Measurements from ENCODE around the gene ZNF436. TPM values are rescaled to one million over a fixed set of nuclear protein-coding genes. Genes with fewer than 3 reads are reported as not detected.
A peak's percentile ranks its signal among the peaks of the same experiment; 100 is the strongest.

Gene ZNF436
- total and polyA plus RNA-seq, 9 of the 15 experiments (the other 6 are each of a cell fraction or from before 2014, with no cell fraction given) = 2.1 to 11.3 (median 6.8) TPM

GRCh38 chr1:23368562-23369334, 888 bp downstream of the ZNF436 start (continued):
- TF ChIP-seq MEF2D (tag; conservative IDR thresholded peaks at IDR 0.05; ENCODE audit: low read depth) (no peak), MCM3 (IDR thresholded peaks at IDR 0.05) (no peak), PPARD (CRISPR knock-in tag; IDR thresholded peaks at IDR 0.05) (no peak), THAP12 (CRISPR knock-in tag; IDR thresholded peaks at IDR 0.05) (peak; percentile 64; the same call in 1 of the 2 replicates), SPI1 (IDR thresholded peaks at IDR 0.05; ENCODE audit: borderline replicate concordance, low read depth, low read length) (no peak), TAF7 (tag; IDR thresholded peaks at IDR 0.05) (peak; percentile 6; the same call in 1 of the 2 replicates), IRF9 (tag; IDR thresholded peaks at IDR 0.05) (no peak), ZBTB12 (CRISPR knock-in tag; IDR thresholded peaks at IDR 0.05) (peak; percentile 94), ETV1 (tag; conservative IDR thresholded peaks at IDR 0.05; ENCODE audit: low read depth) (peak; percentile 29), NFIC (IDR thresholded peaks at IDR 0.05) (peak; percentile 71), BRF1 (IDR thresholded peaks at IDR 0.05; ENCODE audit: borderline replicate concordance, extremely low read depth, insufficient read length) (no peak), ZNF79 (CRISPR knock-in tag; IDR thresholded peaks at IDR 0.05; ENCODE audit: low read depth) (no peak), ATF4 (CRISPR knock-in tag; IDR thresholded peaks at IDR 0.05) (0 out of 2 replicates have a peak, but pooled peaks have one; percentile 41), PHB2 (IDR thresholded peaks at IDR 0.05; ENCODE audit: low read depth) (no peak), KLF6 (CRISPR knock-in tag; IDR thresholded peaks at IDR 0.05; ENCODE audit: borderline replicate concordance) (peak; percentile 29; the same call in 1 of the 2 replicates), ARID4B (CRISPR knock-in tag; IDR thresholded peaks at IDR 0.05) (no peak; the same call in 1 of the 2 replicates), ZNF184 (CRISPR knock-in tag; IDR thresholded peaks at IDR 0.05) (no peak)
